B cell (primary cell): Measurements from ENCODE around the gene ZNF175. TPM values are rescaled to one million over a fixed set of nuclear protein-coding genes. Genes with fewer than 3 reads are reported as not detected.

Experiments
- ATAC-seq: fragments of 200-7000 bp; cut with Tn5 transposase; one replicate; pipeline ENCODE4 v1.10.0; 2021; ENCODE audit warnings: low read depth, mild to moderate bottlenecking, moderate number of reproducible peaks, moderate library complexity
- CTCF ChIA-PET: fragments of 350-600 bp; sonication (Branson Sonifier 250); formaldehyde crosslinking; loops from one replicate; lab custom pipeline; 2021; ENCODE audit warnings: antibody characterized with exemption, inconsistent platforms; lab: Charles Lee
- POLR2A ChIA-PET: fragments of 350-600 bp; sonication (Branson Sonifier 250); formaldehyde crosslinking; loops from one replicate; lab custom pipeline; 2021; ENCODE audit warnings: antibody characterized with exemption; lab: Charles Lee
- DNase-seq: peaks from one replicate; pipeline ENCODE4 v3.0.0; 2013
- H2AFZ ChIP-seq: 2 replicates; pipeline ENCODE4 v1.6.1; 2012; ENCODE audit warnings: mild to moderate bottlenecking, low read depth, low read length; ENCODE audit not compliant: insufficient read depth, poor library complexity, severe bottlenecking
- H3K27ac ChIP-seq, 2 donors: 1 replicate in 1 of 2; 2 replicates in 1 of 2; pipeline ENCODE4 v1.5.1; 2012 to 2013; ENCODE audit warnings: low read length in 2 of 2, mild to moderate bottlenecking in 2 of 2, moderate library complexity in 1 of 2
- H3K27me3 ChIP-seq, 4 experiments: fragments of 200-600 bp in 1 of 4; sonication (generic) in 1 of 4; replicated peaks in 1 of 4; 1 replicate in 2 of 4; 2 replicates in 2 of 4; pipeline versions ENCODE4 v1.6.1 to v1.7.0; 2013 to 2016; ENCODE audit warnings: low read length in 3 of 4, mild to moderate bottlenecking in 2 of 4, mixed read lengths in 1 of 4, moderate library complexity in 1 of 4; ENCODE audit not compliant: insufficient read depth in 4 of 4, control insufficient read depth in 3 of 4; ENCODE audit errors: control extremely low read depth in 1 of 4
- H3K36me3 ChIP-seq, 2 experiments: replicated peaks in 1 of 2; 1 replicate in 1 of 2; 2 replicates in 1 of 2; pipeline versions ENCODE4 v1.6.1 to v1.7.1; 2013; ENCODE audit warnings: low read length in 1 of 2; ENCODE audit not compliant: insufficient read depth in 2 of 2, control insufficient read depth in 1 of 2; ENCODE audit errors: control extremely low read depth in 1 of 2, extremely low read depth in 1 of 2
- H3K4me1 ChIP-seq, 2 donors: fragments of 200-600 bp in 1 of 2; sonication (generic) in 1 of 2; 1 replicate in 1 of 2; 2 replicates in 1 of 2; pipeline versions ENCODE4 v1.5.1 to v1.6.1; 2013 to 2017; ENCODE audit warnings: low read length in 2 of 2; ENCODE audit not compliant: control insufficient read depth in 2 of 2, insufficient read depth in 2 of 2
- H3K4me2 ChIP-seq: replicated peaks from 2 replicates; pipeline ENCODE3; 2012; ENCODE audit warnings: mild to moderate bottlenecking, low read depth, low read length; ENCODE audit not compliant: poor library complexity, severe bottlenecking
- H3K4me3 ChIP-seq, 5 experiments: fragments of 200-600 bp in 1 of 5; sonication (generic) in 1 of 5; 1 replicate in 3 of 5; 2 replicates in 2 of 5; pipeline versions ENCODE4 v1.5.1 to v1.7.0; 2011 to 2016; ENCODE audit warnings: low read length in 4 of 5, mild to moderate bottlenecking in 4 of 5, low read depth in 2 of 5, control low read depth in 1 of 5, moderate library complexity in 1 of 5; ENCODE audit not compliant: insufficient read depth in 1 of 5; ENCODE audit errors: control extremely low read depth in 1 of 5, extremely low read depth in 1 of 5
- H3K79me2 ChIP-seq: fragments of 200-600 bp; sonication (generic); one replicate; pipeline ENCODE4 v1.6.0; 2016; ENCODE audit warnings: low read length; ENCODE audit not compliant: control insufficient read depth, insufficient read depth
- H3K9ac ChIP-seq: fragments of 200-600 bp; sonication (generic); 2 replicates; pipeline ENCODE4 v1.6.1; 2017; ENCODE audit warnings: mild to moderate bottlenecking, low read length, moderate library complexity
- H3K9me3 ChIP-seq, 3 donors: one replicate each; pipeline versions ENCODE4 v1.6.1 to v1.7.1; 2013; ENCODE audit warnings: low read length in 2 of 3; ENCODE audit not compliant: control insufficient read depth in 2 of 3, insufficient read depth in 1 of 3; ENCODE audit errors: control extremely low read depth in 1 of 3
- H4K20me1 ChIP-seq: 2 replicates; pipeline ENCODE4 v1.6.0; 2012; ENCODE audit warnings: mild to moderate bottlenecking, low read length; ENCODE audit not compliant: insufficient read depth, control insufficient read depth, poor library complexity, severe bottlenecking
- H3K27ac Mint-ChIP-seq: one replicate; pipeline ENCODE4 v1.8.0; 2021; ENCODE audit warnings: mixed read lengths
- H3K27me3 Mint-ChIP-seq: one replicate; pipeline ENCODE4 v1.8.0; 2021; ENCODE audit warnings: mixed read lengths
- H3K4me1 Mint-ChIP-seq: one replicate; pipeline ENCODE4 v1.8.0; 2021; ENCODE audit warnings: mixed read lengths
- H3K4me3 Mint-ChIP-seq: one replicate; pipeline ENCODE4 v1.8.0; 2021; ENCODE audit warnings: mixed read lengths
- H3K9me3 Mint-ChIP-seq: one replicate; pipeline ENCODE4 v1.8.0; 2022; ENCODE audit warnings: mixed read lengths; ENCODE audit not compliant: insufficient read depth
- EZH2 ChIP-seq: IDR thresholded peaks from 2 replicates; pipeline ENCODE4 v1.6.1; 2012; ENCODE audit warnings: borderline replicate concordance, low read depth, mild to moderate bottlenecking, moderate library complexity, low read length; ENCODE audit not compliant: insufficient read depth, poor library complexity, severe bottlenecking
- intact Hi-C: fragments of 100-400 bp; cut with micrococcal nuclease; formaldehyde crosslinking; loops from one replicate; pipeline ENCODE4 v1.10.0; 2022
- polyA plus RNA-seq: library from polyadenylated mRNA; depleted of rRNA; stranded (reverse); fragments of >200 nt; gene quantifications from 2 replicates; pipeline ENCODE4 v1.2.3, GENCODE V29; 2012
- total RNA-seq, 2 donors: library from RNA; stranded (reverse); fragments of 120-200 nt in 1 of 2; gene quantifications; 1 replicate in 1 of 2; 2 replicates in 1 of 2; pipeline versions ENCODE4 v1.2.3 to v1.2.4, GENCODE V29; 2013 to 2022
- TF ChIP-seq, protein P1 (sequence below): fragments of 200-600 bp; IDR thresholded peaks from one replicate; pipeline ENCODE4 v1.8.0; 2022; ENCODE audit warnings: antibody characterized with exemption, mild to moderate bottlenecking

The ZNF175 gene
- total and polyA plus RNA-seq, 2 donors (not counting 1 experiment from before 2014, with no cell fraction given), result 4.6 to 31.3 TPM

DNA sequence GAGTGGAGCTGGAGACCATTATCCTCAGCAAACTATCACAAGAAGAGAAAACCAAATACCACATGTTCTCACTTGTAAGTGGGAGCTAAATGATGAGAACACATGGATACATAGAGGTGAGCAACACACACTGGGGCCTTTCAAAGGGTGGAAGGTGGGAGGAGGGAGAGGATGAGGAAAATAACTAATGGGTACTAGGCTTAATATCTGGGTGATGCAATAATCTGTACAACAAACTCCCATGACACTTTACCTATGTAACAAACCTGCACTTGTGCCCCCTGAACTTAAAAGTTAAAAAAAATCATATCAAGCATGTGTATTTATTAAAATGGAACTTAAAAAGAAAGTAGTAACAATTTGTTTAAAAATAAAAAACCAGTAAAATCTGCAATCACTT lies 70.6 kb downstream of the ZNF175 start:
- no peaks in the 10 kb centered on the region for H3K27me3 ChIP-seq
- Mint-ChIP-seq H3K27ac (peak overlapping the region; percentile 46), H3K9me3 (no peaks in the 10 kb centered on the region), H3K4me3 (peak overlapping the region; percentile 49), H3K4me1 (peaks cover 42% of the 10 kb centered on the region), H3K27me3 (no peaks in the 10 kb centered on the region)
- TF ChIP-seq, protein P1, sequence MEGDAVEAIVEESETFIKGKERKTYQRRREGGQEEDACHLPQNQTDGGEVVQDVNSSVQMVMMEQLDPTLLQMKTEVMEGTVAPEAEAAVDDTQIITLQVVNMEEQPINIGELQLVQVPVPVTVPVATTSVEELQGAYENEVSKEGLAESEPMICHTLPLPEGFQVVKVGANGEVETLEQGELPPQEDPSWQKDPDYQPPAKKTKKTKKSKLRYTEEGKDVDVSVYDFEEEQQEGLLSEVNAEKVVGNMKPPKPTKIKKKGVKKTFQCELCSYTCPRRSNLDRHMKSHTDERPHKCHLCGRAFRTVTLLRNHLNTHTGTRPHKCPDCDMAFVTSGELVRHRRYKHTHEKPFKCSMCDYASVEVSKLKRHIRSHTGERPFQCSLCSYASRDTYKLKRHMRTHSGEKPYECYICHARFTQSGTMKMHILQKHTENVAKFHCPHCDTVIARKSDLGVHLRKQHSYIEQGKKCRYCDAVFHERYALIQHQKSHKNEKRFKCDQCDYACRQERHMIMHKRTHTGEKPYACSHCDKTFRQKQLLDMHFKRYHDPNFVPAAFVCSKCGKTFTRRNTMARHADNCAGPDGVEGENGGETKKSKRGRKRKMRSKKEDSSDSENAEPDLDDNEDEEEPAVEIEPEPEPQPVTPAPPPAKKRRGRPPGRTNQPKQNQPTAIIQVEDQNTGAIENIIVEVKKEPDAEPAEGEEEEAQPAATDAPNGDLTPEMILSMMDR, result no peak
- TF ChIP-seq EZH2, result no peak
- H3K27ac ChIP-seq, result no peak overlapping the region
- no peaks in the 10 kb centered on the region for H4K20me1 ChIP-seq
- H3K9ac ChIP-seq, result no peak overlapping the region
- H3K9me3 ChIP-seq, result peaks cover 3 to 6% (median 6%) of the 10 kb centered on the region in 3 donors
- ATAC-seq (no peak), DNase-seq (no peak)
- ChIA-PET POLR2A (no interaction called here), CTCF (interaction anchor here (1.0 kb wide), 1 partner anchor 126 kb away, joined by 4 read pairs; no protein-coding TSS in a partner anchor)
- H3K4me1 ChIP-seq, result peaks cover 4 to 56% of the 10 kb centered on the region in 2 donors
- no peak overlapping the region for H3K4me3 ChIP-seq
- no peak overlapping the region for H3K4me2 ChIP-seq
- no peaks in the 10 kb centered on the region for H3K79me2 ChIP-seq
- intact Hi-C loops, result no loop called here
- peaks cover 0 to 46% of the 10 kb centered on the region in 2 experiments for H3K36me3 ChIP-seq
- no peak overlapping the region for H2AFZ ChIP-seq

Other genes starting within 250 kb of the ZNF175 start
- gene VSIG10L, start 229.1 kb upstream of the ZNF175 start, total RNA-seq, result 1.7 and 1.8 TPM in 2 replicates
- 1.3 and 1.4 TPM in 2 replicates for gene VSIG10L, start 229.1 kb upstream of the ZNF175 start, polyA plus RNA-seq
- gene ETFB, start 204.9 kb upstream of the ZNF175 start, total RNA-seq, result 33.3 and 38.6 TPM in 2 replicates
- gene ETFB, start 204.9 kb upstream of the ZNF175 start, polyA plus RNA-seq, result 72.4 and 76.5 TPM in 2 replicates
- gene CLDND2, start 202.3 kb upstream of the ZNF175 start, total RNA-seq, result 0.87 and 1.9 TPM in 2 replicates
- gene CLDND2, start 202.3 kb upstream of the ZNF175 start, polyA plus RNA-seq, result 0.14 TPM in 1 of 2 replicates, not detected in the other
- gene NKG7, start 198.6 kb upstream of the ZNF175 start, total RNA-seq, result 1.9 and 2.6 TPM in 2 replicates
- gene NKG7, start 198.6 kb upstream of the ZNF175 start, polyA plus RNA-seq, result 6.6 and 10.1 TPM in 2 replicates
- gene LIM2, start 183.3 kb upstream of the ZNF175 start, total RNA-seq, result not detected in 2 replicates
- not detected in 2 replicates for gene LIM2, start 183.3 kb upstream of the ZNF175 start, polyA plus RNA-seq
- gene C19orf84, start 180.7 kb upstream of the ZNF175 start, total RNA-seq, result not detected in 2 replicates
- not detected in 2 replicates for gene C19orf84, start 180.7 kb upstream of the ZNF175 start, polyA plus RNA-seq
- 49.1 and 49.4 TPM in 2 replicates for gene SIGLEC10, start 153.6 kb upstream of the ZNF175 start, total RNA-seq
- 75.4 and 87.6 TPM in 2 replicates for gene SIGLEC10, start 153.6 kb upstream of the ZNF175 start, polyA plus RNA-seq
- not detected in 2 replicates for gene SIGLEC8, start 112.8 kb upstream of the ZNF175 start, total RNA-seq
- not detected in 2 replicates for gene SIGLEC8, start 112.8 kb upstream of the ZNF175 start, polyA plus RNA-seq
- not detected in 2 replicates for gene CEACAM18, start 92.7 kb upstream of the ZNF175 start, total RNA-seq
- gene CEACAM18, start 92.7 kb upstream of the ZNF175 start, polyA plus RNA-seq, result not detected in 2 replicates
- not detected in 2 replicates for gene SIGLEC12, start 69.5 kb upstream of the ZNF175 start, total RNA-seq
- 0.12 and 0.24 TPM in 2 replicates for gene SIGLEC12, start 69.5 kb upstream of the ZNF175 start, polyA plus RNA-seq
- gene SIGLEC6, start 39.6 kb upstream of the ZNF175 start, total RNA-seq, result 21.2 and 28.9 TPM in 2 replicates
- gene SIGLEC6, start 39.6 kb upstream of the ZNF175 start, polyA plus RNA-seq, result 12.3 and 35.4 TPM in 2 replicates
- 0.84 and 2.1 TPM in 2 replicates for gene SIGLEC5, start 59.1 kb downstream of the ZNF175 start, total RNA-seq
- gene SIGLEC5, start 59.1 kb downstream of the ZNF175 start, polyA plus RNA-seq, result 0.12 TPM in 1 of 2 replicates, not detected in the other
- gene SIGLEC14, start 75.5 kb downstream of the ZNF175 start, total RNA-seq, result 9.2 and 11.2 TPM in 2 replicates
- gene SIGLEC14, start 75.5 kb downstream of the ZNF175 start, polyA plus RNA-seq, result 0.29 and 30.0 TPM in 2 replicates
- gene SPACA6, start 122.0 kb downstream of the ZNF175 start, total RNA-seq, result 2.8 and 4.0 TPM in 2 replicates
- 3.3 and 4.9 TPM in 2 replicates for gene SPACA6, start 122.0 kb downstream of the ZNF175 start, polyA plus RNA-seq
- gene HAS1, start 152.7 kb downstream of the ZNF175 start, total RNA-seq, result not detected in 2 replicates
- not detected in 2 replicates for gene HAS1, start 152.7 kb downstream of the ZNF175 start, polyA plus RNA-seq
- 0.17 TPM in 1 of 2 replicates, not detected in the other for gene FPR1, start 180.6 kb downstream of the ZNF175 start, total RNA-seq
- 0.78 and 1.1 TPM in 2 replicates for gene FPR1, start 180.6 kb downstream of the ZNF175 start, polyA plus RNA-seq
- gene FPR2, start 189.9 kb downstream of the ZNF175 start, total RNA-seq, result not detected in 2 replicates
- gene FPR2, start 189.9 kb downstream of the ZNF175 start, polyA plus RNA-seq, result 0.04 TPM in 1 of 2 replicates, not detected in the other
- 0.44 and 0.51 TPM in 2 replicates for gene FPR3, start 223.9 kb downstream of the ZNF175 start, total RNA-seq
- gene FPR3, start 223.9 kb downstream of the ZNF175 start, polyA plus RNA-seq, result not detected in 2 replicates